B cell (primary cell): ENCODE data around the gene BOD1L2. TPM values are rescaled to one million over a fixed set of nuclear protein-coding genes. Genes with fewer than 3 reads are reported as not detected.

Source experiments
- ATAC-seq: fragments of 200-7000 bp; cut with Tn5 transposase; one replicate; pipeline ENCODE4 v1.10.0; 2021; ENCODE audit warnings: low read depth, mild to moderate bottlenecking, moderate number of reproducible peaks, moderate library complexity
- CTCF ChIA-PET: fragments of 350-600 bp; sonication (Branson Sonifier 250); formaldehyde crosslinking; loops from one replicate; lab custom pipeline; 2021; ENCODE audit warnings: antibody characterized with exemption, inconsistent platforms; lab: Charles Lee
- POLR2A ChIA-PET: fragments of 350-600 bp; sonication (Branson Sonifier 250); formaldehyde crosslinking; loops from one replicate; lab custom pipeline; 2021; ENCODE audit warnings: antibody characterized with exemption; lab: Charles Lee
- DNase-seq: peaks from one replicate; pipeline ENCODE4 v3.0.0; 2013
- H2AFZ ChIP-seq: 2 replicates; pipeline ENCODE4 v1.6.1; 2012; ENCODE audit warnings: mild to moderate bottlenecking, low read depth, low read length; ENCODE audit not compliant: insufficient read depth, poor library complexity, severe bottlenecking
- H3K27ac ChIP-seq, 2 donors: 1 replicate in 1 of 2; 2 replicates in 1 of 2; pipeline ENCODE4 v1.5.1; 2012 to 2013; ENCODE audit warnings: low read length in 2 of 2, mild to moderate bottlenecking in 2 of 2, moderate library complexity in 1 of 2
- H3K27me3 ChIP-seq, 4 experiments: fragments of 200-600 bp in 1 of 4; sonication (generic) in 1 of 4; replicated peaks in 1 of 4; 1 replicate in 2 of 4; 2 replicates in 2 of 4; pipeline versions ENCODE4 v1.6.1 to v1.7.0; 2013 to 2016; ENCODE audit warnings: low read length in 3 of 4, mild to moderate bottlenecking in 2 of 4, mixed read lengths in 1 of 4, moderate library complexity in 1 of 4; ENCODE audit not compliant: insufficient read depth in 4 of 4, control insufficient read depth in 3 of 4; ENCODE audit errors: control extremely low read depth in 1 of 4
- H3K36me3 ChIP-seq, 2 experiments: replicated peaks in 1 of 2; 1 replicate in 1 of 2; 2 replicates in 1 of 2; pipeline versions ENCODE4 v1.6.1 to v1.7.1; 2013; ENCODE audit warnings: low read length in 1 of 2; ENCODE audit not compliant: insufficient read depth in 2 of 2, control insufficient read depth in 1 of 2; ENCODE audit errors: control extremely low read depth in 1 of 2, extremely low read depth in 1 of 2
- H3K4me1 ChIP-seq, 2 donors: fragments of 200-600 bp in 1 of 2; sonication (generic) in 1 of 2; 1 replicate in 1 of 2; 2 replicates in 1 of 2; pipeline versions ENCODE4 v1.5.1 to v1.6.1; 2013 to 2017; ENCODE audit warnings: low read length in 2 of 2; ENCODE audit not compliant: control insufficient read depth in 2 of 2, insufficient read depth in 2 of 2
- H3K4me2 ChIP-seq: replicated peaks from 2 replicates; pipeline ENCODE3; 2012; ENCODE audit warnings: mild to moderate bottlenecking, low read depth, low read length; ENCODE audit not compliant: poor library complexity, severe bottlenecking
- H3K4me3 ChIP-seq, 5 experiments: fragments of 200-600 bp in 1 of 5; sonication (generic) in 1 of 5; 1 replicate in 3 of 5; 2 replicates in 2 of 5; pipeline versions ENCODE4 v1.5.1 to v1.7.0; 2011 to 2016; ENCODE audit warnings: low read length in 4 of 5, mild to moderate bottlenecking in 4 of 5, low read depth in 2 of 5, control low read depth in 1 of 5, moderate library complexity in 1 of 5; ENCODE audit not compliant: insufficient read depth in 1 of 5; ENCODE audit errors: control extremely low read depth in 1 of 5, extremely low read depth in 1 of 5
- H3K79me2 ChIP-seq: fragments of 200-600 bp; sonication (generic); one replicate; pipeline ENCODE4 v1.6.0; 2016; ENCODE audit warnings: low read length; ENCODE audit not compliant: control insufficient read depth, insufficient read depth
- H3K9ac ChIP-seq: fragments of 200-600 bp; sonication (generic); 2 replicates; pipeline ENCODE4 v1.6.1; 2017; ENCODE audit warnings: mild to moderate bottlenecking, low read length, moderate library complexity
- H3K9me3 ChIP-seq, 3 donors: one replicate each; pipeline versions ENCODE4 v1.6.1 to v1.7.1; 2013; ENCODE audit warnings: low read length in 2 of 3; ENCODE audit not compliant: control insufficient read depth in 2 of 3, insufficient read depth in 1 of 3; ENCODE audit errors: control extremely low read depth in 1 of 3
- H4K20me1 ChIP-seq: 2 replicates; pipeline ENCODE4 v1.6.0; 2012; ENCODE audit warnings: mild to moderate bottlenecking, low read length; ENCODE audit not compliant: insufficient read depth, control insufficient read depth, poor library complexity, severe bottlenecking
- H3K27ac Mint-ChIP-seq: one replicate; pipeline ENCODE4 v1.8.0; 2021; ENCODE audit warnings: mixed read lengths
- H3K27me3 Mint-ChIP-seq: one replicate; pipeline ENCODE4 v1.8.0; 2021; ENCODE audit warnings: mixed read lengths
- H3K4me1 Mint-ChIP-seq: one replicate; pipeline ENCODE4 v1.8.0; 2021; ENCODE audit warnings: mixed read lengths
- H3K4me3 Mint-ChIP-seq: one replicate; pipeline ENCODE4 v1.8.0; 2021; ENCODE audit warnings: mixed read lengths
- H3K9me3 Mint-ChIP-seq: one replicate; pipeline ENCODE4 v1.8.0; 2022; ENCODE audit warnings: mixed read lengths; ENCODE audit not compliant: insufficient read depth
- CTCF ChIP-seq: fragments of 200-600 bp; IDR thresholded peaks from one replicate; pipeline ENCODE4 v1.8.0; 2022; ENCODE audit warnings: antibody characterized with exemption, mild to moderate bottlenecking
- EZH2 ChIP-seq: IDR thresholded peaks from 2 replicates; pipeline ENCODE4 v1.6.1; 2012; ENCODE audit warnings: borderline replicate concordance, low read depth, mild to moderate bottlenecking, moderate library complexity, low read length; ENCODE audit not compliant: insufficient read depth, poor library complexity, severe bottlenecking
- WGBS: methylation state at CpG from one replicate; pipeline ENCODE4 v1.1.5; 2013; ENCODE audit warnings: missing lambda C conversion rate; ENCODE audit not compliant: insufficient coverage; 5-methylcytosine and 5-hydroxymethylcytosine counted together
- intact Hi-C: fragments of 100-400 bp; cut with micrococcal nuclease; formaldehyde crosslinking; loops from one replicate; pipeline ENCODE4 v1.10.0; 2022
- polyA plus RNA-seq: library from polyadenylated mRNA; depleted of rRNA; stranded (reverse); fragments of >200 nt; gene quantifications from 2 replicates; pipeline ENCODE4 v1.2.3, GENCODE V29; 2012
- total RNA-seq, 2 donors: library from RNA; stranded (reverse); fragments of 120-200 nt in 1 of 2; gene quantifications; 1 replicate in 1 of 2; 2 replicates in 1 of 2; pipeline versions ENCODE4 v1.2.3 to v1.2.4, GENCODE V29; 2013 to 2022

BOD1L2 gene
- total and polyA plus RNA-seq, 2 donors (not counting 1 experiment from before 2014, with no cell fraction given) = not detected

- CTCF ChIA-PET = no interaction called here
- Mint-ChIP-seq H3K9me3 (no peaks in the 10 kb centered on the region), H3K4me1 (no peaks in the 10 kb centered on the region), H3K27ac (no peak overlapping the region), H3K4me3 (no peak overlapping the region), H3K27me3 (peaks cover 42% of the 10 kb centered on the region)
- no peaks in the 10 kb centered on the region for H3K79me2 ChIP-seq
- no peaks in the 10 kb centered on the region for H4K20me1 ChIP-seq
- no peak overlapping the region for H3K4me2 ChIP-seq
- ATAC-seq (no peak), DNase-seq (no peak)
- H3K27ac ChIP-seq = no peak overlapping the region
- intact Hi-C loops = no loop called here
- no peak overlapping the region for H2AFZ ChIP-seq
- H3K27me3 ChIP-seq = peaks cover 0 to 20% (median 9%) of the 10 kb centered on the region in 4 experiments
- H3K9me3 ChIP-seq = peaks cover 0 to 3% (median 0%) of the 10 kb centered on the region in 3 donors
- POLR2A ChIA-PET = no interaction called here
- H3K4me1 ChIP-seq = no peaks in the 10 kb centered on the region
- no peaks in the 10 kb centered on the region for H3K36me3 ChIP-seq
- H3K4me3 ChIP-seq = no peak overlapping the region
- H3K9ac ChIP-seq = no peak overlapping the region
- WGBS = 64% methylated on average over 1 of the region's 1 CpG
- TF ChIP-seq EZH2 = no peak
- no peak for TF ChIP-seq CTCF
Measured at GRCh38 chr18:57197261-57197660, 50.4 kb downstream of the BOD1L2 start.

- Histone ChIP-seq H3K4me2 (no peak overlapping the region), H4K20me1 (no peaks in the 10 kb centered on the region), H3K27ac (no peak overlapping the region), H3K4me1 (no peaks in the 10 kb centered on the region), H3K9ac (no peak overlapping the region), H2AFZ (no peak overlapping the region), H3K4me3 (no peak overlapping the region), H3K9me3 (peaks cover 0 to 3% (median 0%) of the 10 kb centered on the region in 3 donors), H3K36me3 (no peaks in the 10 kb centered on the region), H3K27me3 (peaks cover 0 to 20% (median 8%) of the 10 kb centered on the region in 4 experiments), H3K79me2 (no peaks in the 10 kb centered on the region)
- ATAC-seq (no peak), DNase-seq (no peak)
- Mint-ChIP-seq H3K4me1 (no peaks in the 10 kb centered on the region), H3K4me3 (no peak overlapping the region), H3K27ac (no peak overlapping the region), H3K27me3 (peaks cover 39% of the 10 kb centered on the region), H3K9me3 (no peaks in the 10 kb centered on the region)
- 62% methylated on average over 1 of the region's 1 CpG for WGBS
- intact Hi-C loops = no loop called here
- ChIA-PET POLR2A (no interaction called here), CTCF (no interaction called here)
- no peak for TF ChIP-seq EZH2
- no peak for TF ChIP-seq CTCF
Measured at GRCh38 chr18:57198073-57198472, 51.2 kb downstream of the BOD1L2 start.

Other genes starting within 250 kb of the BOD1L2 start
- gene ST8SIA3, start 205.5 kb downstream of the BOD1L2 start, total RNA-seq = not detected in 2 replicates
- not detected in 2 replicates for gene ST8SIA3, start 205.5 kb downstream of the BOD1L2 start, polyA plus RNA-seq